SK-MEL-5 (cell line): ENCODE results near the gene C1orf56. TPM values are rescaled to one million over a fixed set of nuclear protein-coding genes. Genes with fewer than 3 reads are reported as not detected.

ENCODE experiments used
- DNase-seq: peaks from one replicate; pipeline ENCODE4 v3.0.0-alpha.2; 2016; ENCODE audit warnings: low read depth, low spot score
- in situ Hi-C: cut with HindIII; loops from 2 replicates; pipeline ENCODE4 v1.10.0; 2016; ENCODE audit warnings: low sequenced_read_pairs, high pct_unique_total_duplicates, low pct_unique_long_range_greater_than_20kb
- polyA plus RNA-seq, 2 experiments: library from polyadenylated mRNA; depleted of rRNA; stranded (reverse); fragments of >200 nt; gene quantifications; 2 replicates each; pipeline ENCODE4 v1.2.3, GENCODE V29; 2015
- total RNA-seq: library from RNA; depleted of rRNA; stranded (reverse); fragments of >200 nt; shearing (Covaris generic); gene quantifications from 2 replicates; pipeline ENCODE4 v1.2.3, GENCODE V29; 2014; rRNA removed

Gene C1orf56
- 16.0 and 17.9 TPM in 2 replicates for total RNA-seq
- polyA plus RNA-seq (2015; cell fraction: cytosol; rRNA removed): 37.9 and 39.4 TPM in 2 replicates
- polyA plus RNA-seq (2015; cell fraction: nucleus; rRNA removed): 6.0 and 8.7 TPM in 2 replicates

GRCh38 chr1:151047591-151047924, at the start of gene C1orf56:
Gene C1orf56, plus strand, starts transcription at chr1:151047751. Its CDS starts 97 bp downstream, at chr1:151047848.
- in situ Hi-C loops: no loop called here
- DNase-seq: peak; percentile 74

GRCh38 chr1:150997949-150998348, 49.6 kb upstream of the C1orf56 start:
- no peak for DNase-seq
- in situ Hi-C loops: no loop called here

- DNase-seq: no peak
- in situ Hi-C loops: no loop called here
Observed at GRCh38 chr1:150999051-150999674, 48.4 kb upstream of the C1orf56 start.

- in situ Hi-C loops: no loop called here
- no peak for DNase-seq
Observed at GRCh38 chr1:150999926-151000325, 47.6 kb upstream of the C1orf56 start.

- in situ Hi-C loops: no loop called here
- DNase-seq: no peak
Observed at GRCh38 chr1:151000408-151000807, 47.1 kb upstream of the C1orf56 start.

- DNase-seq: no peak
- in situ Hi-C loops: no loop called here
Observed at GRCh38 chr1:151001602-151002001, 45.9 kb upstream of the C1orf56 start.

- in situ Hi-C loops: no loop called here
- DNase-seq: no peak
Observed at GRCh38 chr1:151002051-151002450, 45.5 kb upstream of the C1orf56 start.

- DNase-seq: no peak
- in situ Hi-C loops: no loop called here
Observed at GRCh38 chr1:151002611-151003010, 44.9 kb upstream of the C1orf56 start.

GRCh38 chr1:151003180-151003579, 44.4 kb upstream of the C1orf56 start:
- DNase-seq: no peak
- in situ Hi-C loops: no loop called here

- no peak for DNase-seq
- in situ Hi-C loops: no loop called here
Observed at GRCh38 chr1:151005729-151006319, 41.7 kb upstream of the C1orf56 start.

GRCh38 chr1:151006327-151007052, 41.1 kb upstream of the C1orf56 start, which contains the start of gene MINDY1:
Gene MINDY1, minus strand, starts transcription at chr1:151006902. Its CDS starts 4,285 bp downstream, at chr1:151002617.
- DNase-seq: peak; percentile 98
- in situ Hi-C loops: no loop called here

GRCh38 chr1:151007853-151008243, 39.7 kb upstream of the C1orf56 start:
- in situ Hi-C loops: no loop called here
- DNase-seq: no peak

GRCh38 chr1:151008244-151009205, 39.0 kb upstream of the C1orf56 start, which contains the start of gene PRUNE1:
Gene PRUNE1, plus strand, starts transcription at chr1:151008449. Its CDS starts 184 bp downstream, at chr1:151008633.
- in situ Hi-C loops: no loop called here
- DNase-seq: peak; percentile 98

GRCh38 chr1:151009206-151009587, 38.4 kb upstream of the C1orf56 start:
- in situ Hi-C loops: no loop called here
- no peak for DNase-seq

GRCh38 chr1:151009674-151010345, 37.7 kb upstream of the C1orf56 start:
- DNase-seq: no peak
- in situ Hi-C loops: no loop called here

GRCh38 chr1:151010346-151010726, 37.2 kb upstream of the C1orf56 start:
- no peak for DNase-seq
- in situ Hi-C loops: no loop called here
